DMS79 (cell line): Measurements from ENCODE around the gene CARMIL1.

ENCODE experiments used
- DNase-seq: peaks from one replicate; lab custom pipeline; 2025; lab: John Stamatoyannopoulos, UW

CARMIL1 gene

DNA sequence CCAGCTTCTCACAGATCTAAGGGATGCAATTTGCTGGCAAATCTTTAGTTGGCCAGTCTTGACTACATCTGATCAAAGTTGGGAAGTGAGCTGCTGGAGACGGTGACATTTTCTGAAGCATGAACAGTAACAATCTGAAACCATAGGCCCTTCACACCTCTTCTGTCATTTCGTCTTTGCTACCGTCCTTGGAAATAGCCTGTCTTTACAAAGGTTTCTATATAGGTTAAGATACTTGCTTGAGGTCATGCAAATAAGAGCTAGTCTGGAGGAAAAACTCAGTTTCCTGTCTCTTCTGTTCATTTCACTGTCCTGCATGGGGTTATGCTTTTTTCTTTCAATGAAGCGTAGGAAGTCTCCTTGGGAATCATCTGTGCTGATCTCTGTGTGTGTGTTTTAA is 55.6 kb downstream of the CARMIL1 start:
- no peak for DNase-seq

DNA sequence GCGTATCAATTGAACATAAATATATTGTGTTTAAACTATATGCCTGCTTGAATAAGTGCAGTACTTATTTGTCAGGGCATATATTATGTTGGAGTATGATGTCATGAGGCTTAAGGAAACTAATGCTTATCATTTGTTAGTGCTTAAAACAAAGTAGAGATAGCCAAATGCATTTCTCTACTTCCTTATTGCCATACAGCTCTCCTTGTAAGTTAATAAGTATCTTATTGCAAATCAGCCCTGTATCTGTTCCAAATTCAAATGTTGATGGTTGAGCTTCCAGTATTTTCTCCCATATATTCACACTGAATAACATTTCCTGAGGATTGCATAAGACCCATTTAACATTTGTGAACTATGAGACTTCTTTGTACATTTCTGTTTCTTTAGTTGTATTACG is 57.8 kb downstream of the CARMIL1 start:
- DNase-seq: no peak

DNA sequence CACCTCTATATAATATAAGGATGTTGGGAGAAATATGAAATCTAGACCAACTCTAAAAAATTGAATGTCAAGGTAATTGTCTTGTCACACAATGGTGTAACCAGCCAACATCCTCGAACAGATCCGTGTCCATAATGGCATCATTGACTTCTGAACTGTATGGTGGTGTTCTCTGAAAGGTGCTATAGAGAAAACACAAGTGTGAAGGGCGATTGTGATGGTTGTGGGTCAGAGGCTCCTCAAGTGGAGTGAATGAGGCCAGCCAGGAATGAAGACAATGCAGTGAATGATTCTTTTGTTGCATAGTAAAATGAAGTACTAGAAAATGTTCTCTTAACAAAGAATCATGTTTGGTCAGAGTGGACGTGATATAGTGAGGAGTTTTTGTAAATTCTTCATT is 58.3 kb downstream of the CARMIL1 start:
- no peak for DNase-seq

DNA sequence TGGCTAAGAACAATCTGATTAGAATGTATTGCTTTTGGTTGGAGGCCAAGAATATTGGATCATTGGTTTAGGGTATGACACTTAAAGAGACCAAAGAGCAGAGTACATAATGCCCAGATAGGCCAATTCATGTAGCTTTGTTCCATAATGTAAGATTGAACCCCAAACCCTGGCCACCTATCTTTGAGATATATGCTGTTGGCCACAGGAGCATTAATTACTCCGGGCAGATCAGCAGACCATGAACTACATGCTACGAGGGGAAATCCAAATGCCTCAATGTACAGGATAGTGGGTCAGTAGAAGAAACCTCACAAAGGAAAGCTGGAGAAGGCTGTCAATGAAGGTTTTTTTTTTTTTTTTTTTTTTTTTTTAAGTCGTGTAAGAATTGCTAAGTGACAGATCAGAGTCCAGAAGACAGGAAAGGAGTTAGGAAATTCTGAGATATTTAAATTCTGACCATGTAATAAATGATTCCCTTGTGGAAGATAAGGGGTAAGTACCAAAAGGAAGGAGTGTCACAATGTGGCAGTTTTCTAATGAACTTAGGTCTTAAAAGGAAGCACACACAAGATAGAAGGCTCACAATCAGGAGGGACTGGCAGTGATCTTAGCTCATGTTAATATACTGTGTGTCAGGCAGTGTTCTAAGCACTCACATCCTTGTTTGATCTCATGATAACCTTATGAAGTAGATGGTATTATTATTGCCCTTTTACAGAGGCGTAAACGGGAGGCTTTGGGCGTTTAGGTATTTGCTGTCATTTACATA is 61.4 kb downstream of the CARMIL1 start:
- no peak for DNase-seq

DNA sequence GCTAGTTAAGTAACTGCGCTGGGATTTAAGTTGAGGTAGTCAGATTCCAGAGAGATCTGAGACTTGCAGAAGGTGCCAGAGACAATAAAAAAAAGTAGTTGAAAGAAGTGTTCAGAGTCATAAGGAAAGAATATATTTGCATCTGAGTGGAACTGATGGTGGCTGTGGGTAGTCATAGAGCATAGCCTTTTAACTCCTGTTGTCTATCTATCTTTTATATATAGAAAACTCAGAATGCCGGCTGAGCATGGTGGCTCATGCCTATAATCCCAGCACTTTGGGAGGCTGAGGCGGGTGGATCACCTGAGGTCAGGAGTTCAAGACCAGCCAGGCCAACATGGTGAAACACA is 62.0 kb downstream of the CARMIL1 start:
- no peak for DNase-seq

DNA sequence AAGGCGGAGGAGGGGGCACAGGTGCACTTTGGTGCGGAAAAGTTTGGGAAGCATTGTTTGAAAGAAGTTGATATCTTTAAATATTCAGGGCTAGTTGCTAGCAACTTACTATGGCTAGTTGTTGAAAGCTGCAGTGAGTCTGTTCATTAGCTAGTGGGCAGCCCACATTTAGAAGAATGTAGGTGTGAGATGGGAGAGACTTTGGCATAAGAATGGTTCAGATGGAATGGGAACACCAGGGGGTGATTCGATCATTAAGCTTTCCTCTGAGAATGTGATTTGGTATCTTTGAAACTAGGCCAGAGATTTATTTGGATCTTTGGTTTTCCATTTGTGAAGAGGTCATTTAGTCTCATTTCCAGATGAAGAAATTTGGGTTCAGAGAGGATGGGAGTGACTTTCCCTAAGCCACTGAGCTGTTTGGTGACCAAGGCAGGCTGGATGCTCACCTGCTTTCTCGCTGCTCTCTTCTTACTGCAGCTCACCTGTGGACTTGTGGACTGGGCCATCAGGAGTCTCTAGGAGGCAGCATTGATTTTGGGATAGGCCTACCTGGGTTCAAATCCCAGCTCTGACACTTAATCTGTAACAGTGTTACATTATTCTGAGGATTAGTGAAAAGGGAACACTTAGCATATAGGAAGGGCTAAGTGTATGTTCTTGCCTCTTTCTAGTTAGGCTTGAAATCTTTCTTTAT is 62.9 kb downstream of the CARMIL1 start:
- no peak for DNase-seq

DNA sequence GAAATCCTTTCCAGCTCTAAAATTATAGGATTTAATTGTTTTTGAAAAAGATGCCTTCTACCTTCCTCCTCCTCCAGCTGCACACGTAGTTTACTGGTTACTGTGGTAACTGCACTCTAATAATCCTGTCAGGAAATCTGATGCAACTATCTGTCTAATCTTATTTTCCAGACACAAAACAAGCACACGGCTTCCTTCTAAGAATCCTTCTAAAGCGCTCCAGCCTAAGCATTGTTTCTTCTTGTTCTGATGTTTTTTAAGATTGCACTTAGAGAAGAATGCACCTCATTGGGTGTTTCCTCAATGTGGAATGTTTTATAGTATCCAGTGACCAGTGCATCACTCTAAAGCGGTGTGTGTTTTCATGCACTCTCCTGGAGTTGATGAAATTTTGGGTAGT is 63.6 kb downstream of the CARMIL1 start:
- DNase-seq: no peak

DNA sequence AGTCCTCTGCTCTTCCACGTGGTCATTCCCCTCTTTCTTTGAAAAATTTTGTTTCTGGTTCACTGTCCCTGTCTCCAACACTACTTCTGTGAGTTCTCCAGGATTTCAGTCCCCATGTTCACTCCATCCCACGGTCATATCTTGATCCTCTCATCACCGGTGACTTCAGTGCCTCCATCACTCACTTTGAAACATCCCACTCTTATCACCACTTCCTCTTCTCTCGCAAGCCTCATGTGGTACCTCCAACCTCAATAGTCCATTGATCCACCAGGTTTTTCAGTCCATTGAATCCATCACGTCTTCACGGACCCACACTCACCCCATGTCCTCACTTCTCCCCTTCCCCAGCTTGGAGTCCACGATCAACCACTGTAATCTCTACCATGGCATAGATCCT is 64.8 kb downstream of the CARMIL1 start:
- DNase-seq: no peak

DNA sequence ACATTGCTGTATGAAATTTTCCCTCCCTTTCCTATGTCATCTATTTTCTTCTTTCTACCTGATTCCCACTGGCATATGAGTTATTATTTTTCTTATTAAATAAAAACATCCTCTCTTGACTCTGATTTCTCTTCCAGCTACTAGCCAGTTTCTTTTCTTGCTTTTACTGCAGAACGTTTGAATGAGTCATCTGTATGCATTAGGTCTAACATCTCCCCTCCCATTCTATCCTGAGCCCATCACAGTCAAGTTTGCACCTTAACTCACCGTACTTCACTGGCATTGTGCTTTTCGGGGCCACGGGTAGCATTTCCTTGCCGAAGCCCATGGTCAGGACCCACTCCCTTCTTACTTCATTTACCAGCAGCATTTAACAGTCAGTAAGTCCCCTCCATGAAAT is 65.7 kb downstream of the CARMIL1 start:
- no peak for DNase-seq

DNA sequence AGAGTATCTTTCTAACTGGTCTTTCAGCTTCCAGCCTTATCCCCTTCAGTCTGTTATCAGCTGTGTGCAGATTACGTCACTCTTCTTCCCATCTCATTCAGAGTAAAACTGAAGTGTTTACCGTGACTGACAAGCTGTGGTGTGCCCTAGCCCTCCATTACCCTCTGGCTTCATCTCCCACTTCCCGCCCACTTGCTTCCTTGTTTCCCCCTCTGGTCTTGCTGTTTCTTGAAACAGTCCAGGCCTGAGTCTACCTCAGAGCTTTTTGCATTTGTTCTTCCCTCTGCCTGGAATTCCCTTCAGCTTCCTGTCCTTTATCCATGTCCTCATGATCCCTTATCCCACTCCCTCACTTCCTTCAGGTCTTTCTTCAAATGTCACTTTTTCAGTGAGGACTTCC is 66.9 kb downstream of the CARMIL1 start:
- no peak for DNase-seq

DNA sequence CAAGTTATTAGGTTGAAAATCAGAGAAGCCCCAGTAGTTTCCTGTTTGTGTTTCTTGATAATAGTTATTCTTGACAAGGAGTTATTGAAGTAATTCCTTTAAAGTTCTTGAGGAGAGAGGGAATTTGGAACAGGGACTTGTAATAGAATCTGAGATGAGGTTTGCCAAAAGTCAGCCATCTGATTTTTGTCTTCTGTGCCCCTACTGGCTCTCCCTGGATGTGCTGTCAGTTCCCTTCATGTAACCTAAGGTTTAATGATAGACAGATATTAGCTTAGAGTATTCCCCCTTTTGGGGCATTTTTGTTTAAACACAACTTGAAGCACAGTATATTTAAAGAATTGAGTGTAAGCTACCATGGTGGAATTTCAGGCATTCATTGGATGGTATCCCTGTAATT is 71.4 kb downstream of the CARMIL1 start:
- DNase-seq: no peak

DNA sequence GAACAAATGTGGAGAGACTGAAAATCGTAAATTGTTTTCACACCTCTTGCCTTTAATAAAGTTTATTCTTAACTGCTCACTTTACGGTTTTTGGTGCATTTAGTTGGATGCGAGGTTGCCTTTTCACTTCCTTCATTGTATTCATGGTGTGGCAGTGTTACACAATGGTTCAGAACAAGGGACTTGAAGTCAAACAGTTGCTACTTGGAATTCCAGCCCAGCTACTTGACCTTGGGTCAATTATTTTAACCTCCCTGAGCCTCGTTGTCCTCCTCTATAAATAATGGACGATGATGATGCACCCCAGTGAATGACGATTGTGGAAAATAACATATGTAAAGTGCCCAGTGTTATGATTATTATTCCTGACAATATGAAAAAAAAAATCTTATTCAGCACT is 72.3 kb downstream of the CARMIL1 start:
- no peak for DNase-seq

DNA sequence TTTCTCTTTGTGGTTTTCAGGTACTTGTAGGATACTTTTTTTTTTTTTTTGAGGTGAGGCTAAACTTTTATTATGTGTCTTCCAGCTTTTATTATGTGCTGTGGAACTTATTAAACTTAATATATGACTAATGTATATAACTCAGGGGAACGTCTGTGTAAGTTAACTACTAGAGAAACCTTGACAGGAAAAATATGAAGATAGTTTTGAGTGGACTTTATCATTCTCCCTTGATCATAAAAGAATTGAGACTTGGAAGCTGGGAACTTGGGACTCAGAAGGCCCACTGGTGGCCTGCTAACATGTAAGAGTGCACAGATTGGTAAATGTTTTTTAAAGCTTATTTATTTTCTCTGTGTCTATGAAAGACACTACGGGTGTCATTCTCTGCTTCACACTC is 73.1 kb downstream of the CARMIL1 start:
- DNase-seq: no peak

DNA sequence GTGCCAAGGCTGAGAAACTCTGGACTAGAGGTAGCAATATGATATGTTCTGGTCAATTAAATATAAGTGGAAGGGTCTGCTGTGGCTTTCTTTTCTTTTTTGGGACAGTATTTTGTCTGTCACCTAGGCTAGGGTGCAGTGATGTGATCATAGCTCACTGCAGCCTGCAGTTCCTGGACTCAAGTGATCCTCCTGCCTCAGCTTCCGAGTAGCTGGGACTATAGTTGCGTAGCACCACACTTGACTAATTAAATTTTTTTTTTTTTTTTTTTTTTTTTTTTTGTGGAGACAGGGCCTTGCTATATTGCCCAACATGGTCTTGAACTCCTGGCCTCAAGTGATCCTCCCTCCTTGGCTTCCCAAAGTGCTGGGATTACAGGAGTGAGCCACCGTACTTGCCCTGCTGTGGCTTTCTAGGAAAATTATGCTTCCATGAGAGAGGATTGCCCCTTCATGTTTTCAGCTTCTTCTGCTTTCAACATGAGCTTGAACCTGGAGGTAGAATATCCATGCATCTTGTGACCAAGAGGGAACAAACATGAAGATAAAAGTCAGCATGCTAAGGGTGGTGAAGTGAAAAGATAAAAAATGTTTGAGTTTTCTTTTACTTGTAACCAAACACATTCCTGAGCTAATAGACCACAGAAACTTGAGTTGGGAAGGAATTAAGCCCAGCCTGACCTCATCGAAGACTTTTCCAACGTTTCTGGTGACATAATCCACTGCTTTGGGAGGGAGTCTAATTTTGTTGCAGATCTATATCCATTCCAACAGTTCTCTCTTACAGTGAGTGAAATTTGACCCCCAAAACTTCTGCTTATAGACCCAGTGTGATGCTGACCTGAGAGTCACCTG is 75.1 kb downstream of the CARMIL1 start:
- no peak for DNase-seq

DNA sequence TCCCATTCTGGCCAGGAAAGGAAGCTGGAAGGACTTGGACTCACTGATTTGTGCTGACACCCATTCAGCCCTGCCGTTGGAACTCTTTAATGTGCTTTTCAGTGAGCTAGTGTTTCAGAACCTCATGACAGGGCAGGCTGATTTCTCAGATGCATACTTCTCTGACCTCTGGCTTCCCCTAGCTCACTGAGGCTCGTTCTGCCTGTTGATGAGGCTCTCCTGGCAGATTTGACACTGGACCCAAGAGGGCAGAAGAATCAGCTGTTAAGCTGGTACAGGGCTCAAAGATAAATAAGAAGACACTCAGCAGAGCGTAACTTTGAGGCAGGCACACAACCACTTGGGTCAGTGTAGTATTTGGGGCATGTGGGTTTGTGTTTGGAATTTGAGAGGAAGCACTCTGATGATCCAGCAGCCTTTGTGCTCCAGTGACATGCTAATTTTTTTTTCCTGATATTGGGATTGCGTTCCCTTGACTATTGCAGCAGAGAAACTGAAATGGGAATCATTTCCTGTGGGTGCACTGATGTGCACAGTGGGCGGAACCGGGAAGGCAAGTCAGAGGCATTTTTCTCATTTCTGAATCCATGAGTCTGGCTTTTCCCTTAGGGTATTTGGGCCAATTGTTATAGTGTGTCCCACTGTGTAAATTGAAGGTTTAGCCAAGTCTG is 80.2 kb downstream of the CARMIL1 start:
- no peak for DNase-seq

DNA sequence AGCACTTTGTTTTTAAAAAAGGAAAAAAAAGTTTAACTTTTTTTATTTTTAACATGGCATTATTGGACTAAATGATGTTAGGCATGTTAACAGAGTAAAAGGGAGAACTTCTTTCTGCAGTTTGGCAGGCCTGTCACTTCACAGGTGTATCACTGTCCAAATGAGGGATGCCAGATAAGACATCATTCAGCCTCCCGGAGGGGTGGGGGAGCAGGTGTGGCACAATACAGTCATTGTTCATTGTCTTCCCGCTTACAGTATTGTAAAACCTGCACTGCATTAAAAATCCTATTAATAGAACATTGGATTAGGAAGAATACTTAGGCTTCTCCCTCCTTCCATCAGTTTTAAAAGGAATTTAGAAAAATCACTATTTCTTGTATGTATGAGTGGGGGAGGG is 80.7 kb downstream of the CARMIL1 start:
- no peak for DNase-seq

DNA sequence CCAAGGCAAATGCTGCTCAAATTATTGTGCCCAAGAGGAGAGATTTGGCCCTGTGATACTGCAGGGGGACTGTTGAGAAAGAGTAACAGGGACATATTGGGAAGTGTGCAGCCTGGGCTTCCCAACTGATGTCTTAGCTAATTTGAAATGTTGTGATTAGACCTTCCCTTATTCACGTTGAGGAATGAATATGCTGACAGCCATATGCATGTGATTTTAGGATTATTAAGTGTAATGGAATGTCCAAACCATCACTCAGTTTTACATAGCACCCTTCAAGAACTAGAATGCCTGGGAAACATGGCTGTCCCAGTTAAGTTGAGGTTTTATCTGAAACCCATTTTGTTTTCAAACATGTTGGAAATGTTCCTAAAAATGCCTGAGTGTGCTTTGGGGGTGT is 81.4 kb downstream of the CARMIL1 start:
- no peak for DNase-seq

DNA sequence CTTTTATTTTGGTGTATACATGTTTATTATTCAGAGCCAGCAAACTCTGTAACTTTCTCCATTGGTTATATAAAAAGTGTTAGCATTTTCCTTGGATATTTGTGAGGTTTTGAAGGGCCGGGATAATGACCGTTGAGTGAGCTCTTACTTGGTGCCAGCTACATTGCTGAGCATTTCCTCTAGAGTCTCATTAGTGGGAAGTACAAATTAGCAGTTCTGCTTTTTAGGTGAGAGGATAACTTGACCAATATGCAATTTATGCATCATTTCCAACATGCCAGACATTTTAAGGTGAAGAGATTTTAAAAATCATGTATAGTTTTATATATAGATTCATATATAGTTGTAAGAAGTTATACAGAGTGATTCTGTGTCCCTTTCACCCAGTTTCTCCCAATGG is 84.3 kb downstream of the CARMIL1 start:
- no peak for DNase-seq

DNA sequence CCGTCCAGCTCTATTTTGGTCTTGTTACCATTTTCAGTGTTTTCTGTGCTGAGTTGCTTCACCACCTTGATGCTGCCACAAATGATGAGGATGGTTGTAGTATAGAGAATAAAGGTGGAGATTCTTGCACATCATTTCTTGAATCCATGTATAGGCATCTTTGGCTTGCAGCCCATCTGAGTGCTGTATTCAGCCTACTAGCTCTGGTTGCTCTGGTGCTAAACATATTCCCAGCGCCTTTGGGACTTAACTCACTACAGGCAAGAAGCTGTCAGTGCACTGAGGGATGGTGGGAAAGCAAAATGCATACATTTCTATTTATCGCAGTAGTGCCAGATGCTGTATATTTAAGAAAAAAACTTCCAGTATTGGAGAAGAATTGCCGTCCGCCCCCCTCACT is 86.0 kb downstream of the CARMIL1 start:
- DNase-seq: no peak

DNA sequence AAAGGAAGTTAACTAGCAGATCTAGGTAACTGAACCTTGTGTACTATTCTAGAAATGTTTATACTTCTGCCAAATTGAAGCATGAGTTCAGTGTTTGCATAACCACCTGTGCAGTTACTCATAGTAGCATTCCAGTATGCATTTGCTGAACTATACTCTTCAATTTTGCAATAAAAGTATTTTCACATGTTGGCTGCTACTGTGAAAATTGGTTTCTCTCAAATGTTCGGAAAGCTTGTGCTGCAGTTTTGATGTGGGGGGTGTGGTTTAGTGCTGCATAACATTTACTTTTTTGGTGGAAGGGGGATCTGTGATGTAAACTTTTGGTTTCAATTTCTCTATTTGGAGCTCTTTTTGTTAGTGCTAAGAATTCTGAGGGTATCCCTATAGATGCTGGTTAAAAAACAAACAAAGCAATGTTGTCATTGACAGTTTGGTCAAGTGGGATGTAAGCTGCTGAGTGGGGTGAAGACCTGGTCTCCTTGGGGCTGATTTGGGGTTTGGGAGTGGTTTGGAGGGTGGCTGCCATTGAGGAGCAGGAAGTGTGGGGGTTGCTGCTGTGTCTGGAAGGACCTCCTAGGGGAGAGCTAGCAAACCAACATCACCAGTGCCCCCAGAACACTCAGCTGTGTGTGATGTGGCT is 87.8 kb downstream of the CARMIL1 start:
- DNase-seq: no peak

DNA sequence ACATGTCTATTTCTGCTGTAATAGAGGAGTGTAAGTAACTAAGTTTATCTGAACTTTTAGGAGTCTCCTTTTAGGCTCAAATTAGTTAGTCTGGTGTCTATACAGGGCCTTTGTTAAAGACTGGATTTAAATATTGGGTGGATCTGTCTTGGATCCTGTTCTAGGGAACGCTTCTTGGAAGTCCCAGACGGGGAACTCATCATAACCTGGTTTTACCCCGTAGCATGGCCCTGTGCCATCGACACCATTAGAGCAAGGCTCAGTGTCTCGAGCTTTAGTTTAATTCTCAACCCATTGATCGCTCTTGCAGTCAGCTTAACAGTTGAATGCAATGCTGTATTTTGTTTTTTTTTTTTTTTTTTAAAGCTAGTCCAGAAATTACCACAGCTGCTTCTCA is 89.9 kb downstream of the CARMIL1 start:
- DNase-seq: peak; percentile 74
